H1 (cell line): Measurements from ENCODE around the gene AP2B1. TPM values are rescaled to one million over a fixed set of nuclear protein-coding genes. Genes with fewer than 3 reads are reported as not detected.

Source experiments
- CTCF ChIA-PET: fragments of 300-600 bp; sonication (Branson Sonifier 250); formaldehyde crosslinking; loops from one replicate; lab custom pipeline; 2021; ENCODE audit not compliant: partially characterized antibody; lab: Charles Lee
- POLR2A ChIA-PET: fragments of 300-600 bp; sonication (Branson Sonifier 250); formaldehyde crosslinking; loops from one replicate; lab custom pipeline; 2021; ENCODE audit warnings: inconsistent platforms; ENCODE audit not compliant: partially characterized antibody; lab: Charles Lee
- DNase-seq, 2 experiments: peaks; one replicate each; pipeline versions ENCODE4 v3.0.0 to v3.0.0-alpha.2; 2010 to 2022; ENCODE audit warnings: low spot score in 2 of 2, low read depth in 1 of 2, mixed read lengths in 1 of 2
- FAIRE-seq: peaks from 2 replicates; lab custom pipeline; 2011; peaks lifted over from hg19 to GRCh38; lab: Jason Lieb, UNC
- H2AFZ ChIP-seq: 2 replicates; pipeline ENCODE4 v1.8.1; 2012; ENCODE audit warnings: low read length, inconsistent platforms
- H2AK5ac ChIP-seq: 2 replicates; pipeline ENCODE4 v1.6.1; 2013; ENCODE audit warnings: low read depth, low read length
- H2BK120ac ChIP-seq: replicated peaks from 2 replicates; pipeline ENCODE3; 2013; ENCODE audit warnings: low read depth, low read length, inconsistent platforms
- H2BK12ac ChIP-seq: 2 replicates; pipeline ENCODE4 v1.6.1; 2013; ENCODE audit warnings: low read depth, low read length
- H2BK15ac ChIP-seq: 2 replicates; pipeline ENCODE4 v1.6.1; 2013; ENCODE audit warnings: low read length
- H2BK20ac ChIP-seq: 2 replicates; pipeline ENCODE4 v1.6.1; 2013; ENCODE audit warnings: low read length
- H2BK5ac ChIP-seq: 2 replicates; pipeline ENCODE4 v1.6.1; 2013; ENCODE audit warnings: low read depth, low read length
- H3K14ac ChIP-seq: 2 replicates; pipeline ENCODE4 v1.6.1; 2013; ENCODE audit warnings: inconsistent platforms; ENCODE audit not compliant: insufficient read length
- H3K18ac ChIP-seq: 2 replicates; pipeline ENCODE4 v1.6.1; 2013; ENCODE audit warnings: low read length; ENCODE audit errors: extremely low read depth
- H3K23ac ChIP-seq: 2 replicates; pipeline ENCODE4 v1.6.1; 2013; ENCODE audit warnings: inconsistent platforms; ENCODE audit not compliant: insufficient read length
- H3K23me2 ChIP-seq: 2 replicates; pipeline ENCODE4 v1.6.1; 2013; ENCODE audit warnings: low read depth, low read length
- H3K27ac ChIP-seq: 2 replicates; pipeline ENCODE4 v1.6.1; 2011; ENCODE audit warnings: low read depth, low read length, inconsistent platforms
- H3K27me3 ChIP-seq, 4 experiments: replicated peaks in 1 of 4; 1 replicate in 1 of 4; 2 replicates in 3 of 4; pipeline versions ENCODE4 v1.6.1 to v1.8.1; 2011 to 2013; ENCODE audit warnings: low read length in 3 of 4, mild to moderate bottlenecking in 3 of 4, inconsistent platforms in 2 of 4, mixed read lengths in 2 of 4, moderate library complexity in 1 of 4; ENCODE audit not compliant: control insufficient read depth in 3 of 4, insufficient read depth in 3 of 4; ENCODE audit errors: extremely low read depth in 1 of 4
- H3K36me3 ChIP-seq, 4 experiments: 2 replicates each; pipeline versions ENCODE4 v1.6.1 to v1.8.1; 2011 to 2013; ENCODE audit warnings: mild to moderate bottlenecking in 4 of 4, low read length in 3 of 4, moderate library complexity in 2 of 4, control low read depth in 1 of 4, inconsistent platforms in 1 of 4; ENCODE audit not compliant: insufficient read depth in 4 of 4, control insufficient read depth in 2 of 4
- H3K4ac ChIP-seq: replicated peaks from 2 replicates; pipeline ENCODE3; 2013; ENCODE audit warnings: low read length, low read depth, mixed read lengths, inconsistent platforms; ENCODE audit not compliant: insufficient read length
- H3K4me1 ChIP-seq, 4 experiments: replicated peaks in 1 of 4; 1 replicate in 1 of 4; 2 replicates in 3 of 4; pipeline versions ENCODE4 v1.6.1 to v1.8.1; 2011 to 2013; ENCODE audit warnings: low read length in 3 of 4, inconsistent platforms in 2 of 4, mixed read lengths in 1 of 4; ENCODE audit not compliant: insufficient read depth in 4 of 4, control insufficient read depth in 3 of 4
- H3K4me2 ChIP-seq, 2 experiments: 2 replicates each; pipeline versions ENCODE4 v1.6.1 to v1.8.1; 2011 to 2013; ENCODE audit warnings: low read depth in 2 of 2, low read length in 2 of 2, control low read depth in 1 of 2, inconsistent platforms in 1 of 2, mild to moderate bottlenecking in 1 of 2; ENCODE audit not compliant: insufficient read depth in 1 of 2
- H3K4me3 ChIP-seq, 4 experiments: fragments of 200-600, 300-600 bp in 1 of 4; sonication (generic), shearing (Covaris generic), sonication (Bioruptor Twin) in 1 of 4; 2 replicates each; pipeline versions ENCODE4 v1.5.1 to v1.8.1; 2011 to 2016; ENCODE audit warnings: low read length in 4 of 4, low read depth in 3 of 4, control low read depth in 2 of 4, inconsistent platforms in 2 of 4, mild to moderate bottlenecking in 2 of 4, mixed read lengths in 1 of 4, moderate library complexity in 1 of 4; ENCODE audit not compliant: insufficient read depth in 2 of 4; ENCODE audit errors: extremely low read depth in 1 of 4
- H3K56ac ChIP-seq: replicated peaks from 2 replicates; pipeline ENCODE3; 2013; ENCODE audit warnings: low read depth, mild to moderate bottlenecking, mixed read lengths, low read length, inconsistent platforms; ENCODE audit not compliant: insufficient read length
- H3K79me1 ChIP-seq: 2 replicates; pipeline ENCODE4 v1.6.1; 2013; ENCODE audit warnings: low read depth, low read length, control low read depth
- H3K79me2 ChIP-seq, 2 experiments: 2 replicates each; pipeline versions ENCODE4 v1.6.1 to v1.8.1; 2012 to 2013; ENCODE audit warnings: low read length in 2 of 2, mild to moderate bottlenecking in 2 of 2, inconsistent platforms in 1 of 2; ENCODE audit not compliant: insufficient read depth in 2 of 2, control insufficient read depth in 1 of 2
- H3K9ac ChIP-seq, 4 experiments: replicated peaks in 1 of 4; 1 replicate in 1 of 4; 2 replicates in 3 of 4; pipeline versions ENCODE4 v1.6.1 to v1.8.1; 2011 to 2013; ENCODE audit warnings: low read depth in 3 of 4, low read length in 3 of 4, control low read depth in 2 of 4, mild to moderate bottlenecking in 2 of 4, moderate library complexity in 2 of 4, inconsistent platforms in 1 of 4; ENCODE audit errors: extremely low read depth in 1 of 4
- H3K9me3 ChIP-seq, 2 experiments: 2 replicates each; pipeline versions ENCODE4 v1.6.1 to v1.8.1; 2012 to 2013; ENCODE audit warnings: mild to moderate bottlenecking in 2 of 2, moderate library complexity in 2 of 2, control low read depth in 1 of 2, inconsistent platforms in 1 of 2, low read depth in 1 of 2, low read length in 1 of 2, mixed read lengths in 1 of 2; ENCODE audit not compliant: insufficient read depth in 2 of 2
- H4K20me1 ChIP-seq, 2 experiments: replicated peaks in 1 of 2; 2 replicates each; pipeline versions ENCODE3 to v1.8.1; 2011 to 2013; ENCODE audit warnings: inconsistent platforms in 2 of 2, low read length in 2 of 2, mild to moderate bottlenecking in 1 of 2; ENCODE audit not compliant: insufficient read depth in 2 of 2, control insufficient read depth in 1 of 2
- H4K5ac ChIP-seq: 2 replicates; pipeline ENCODE4 v1.6.1; 2013; ENCODE audit warnings: low read length, low read depth, mixed read lengths, inconsistent platforms; ENCODE audit not compliant: insufficient read length
- H4K8ac ChIP-seq: 2 replicates; pipeline ENCODE4 v1.8.0; 2013; ENCODE audit warnings: mild to moderate bottlenecking, moderate library complexity, low read length, inconsistent platforms; ENCODE audit not compliant: insufficient read depth; ENCODE audit errors: extremely low read depth
- H4K91ac ChIP-seq: replicated peaks from 2 replicates; pipeline ENCODE3; 2013; ENCODE audit warnings: low read length, mixed read lengths, inconsistent platforms; ENCODE audit not compliant: insufficient read length
- CBX8 ChIP-seq: fragments of 300-800, 300-1000 bp; sonication (generic); IDR thresholded peaks from 2 replicates; pipeline ENCODE4 v1.7.1; 2016; ENCODE audit warnings: low read depth, low read length, borderline replicate concordance
- CTBP2 ChIP-seq: IDR thresholded peaks from 2 replicates; pipeline ENCODE4 v1.7.0; 2011; ENCODE audit warnings: borderline replicate concordance, mild to moderate bottlenecking, moderate library complexity, mixed read lengths, low read length; ENCODE audit not compliant: insufficient read depth, insufficient read length
- GABPA ChIP-seq: IDR thresholded peaks from 2 replicates; pipeline ENCODE4 v1.6.1; 2011; ENCODE audit warnings: mild to moderate bottlenecking, low read length, moderate library complexity, borderline replicate concordance; ENCODE audit not compliant: insufficient read depth
- HDAC2 ChIP-seq, 2 experiments: fragments of 300-600 bp in 1 of 2; sonication (generic) in 1 of 2; IDR thresholded peaks; 2 replicates each; pipeline ENCODE4 v1.6.1; 2011 to 2012; ENCODE audit warnings: low read depth in 2 of 2, low read length in 2 of 2, mild to moderate bottlenecking in 2 of 2, moderate library complexity in 2 of 2, borderline replicate concordance in 1 of 2, inconsistent platforms in 1 of 2
- NRF1 ChIP-seq: IDR thresholded peaks from 2 replicates; pipeline ENCODE4 v1.6.1; 2011; ENCODE audit warnings: mild to moderate bottlenecking, low read depth, low read length, improper control_type of control experiment
- PHF8 ChIP-seq: fragments of 200-600 bp; sonication (generic); conservative IDR thresholded peaks from 2 replicates; pipeline ENCODE4 v1.7.1; 2012; ENCODE audit warnings: low read depth, mild to moderate bottlenecking, inconsistent platforms, low read length, moderate library complexity
- RNF2 ChIP-seq: fragments of 200-900, 300-1000 bp; sonication (generic); IDR thresholded peaks from 2 replicates; pipeline ENCODE4 v1.7.1; 2016; ENCODE audit warnings: borderline replicate concordance, low read depth, mild to moderate bottlenecking, antibody characterized with exemption, low read length; ENCODE audit not compliant: poor library complexity, severe bottlenecking; ENCODE audit errors: missing control alignments
- TEAD4 ChIP-seq: IDR thresholded peaks from 2 replicates; pipeline ENCODE4 v1.6.1; 2012; ENCODE audit warnings: low read depth, low read length, inconsistent platforms, mixed read lengths
- WGBS, 2 experiments: shearing (Covaris generic) in 1 of 2; methylation state at CpG; one replicate each; pipeline versions ENCODE4 v1.1.6 to v1.1.7; 2013 to 2015; ENCODE audit warnings: low lambda C conversion rate in 2 of 2, mixed read lengths in 2 of 2, inconsistent platforms in 1 of 2, low coverage in 1 of 2, missing lambda C conversion rate in 1 of 2; ENCODE audit not compliant: insufficient replicate concordance in 2 of 2, insufficient coverage in 1 of 2, insufficient read length in 1 of 2; ENCODE audit errors: extremely low coverage in 1 of 2, missing lambda C conversion rate in 1 of 2; 5-methylcytosine and 5-hydroxymethylcytosine counted together
- polyA plus RNA-seq, 7 experiments: library from polyadenylated mRNA; depleted of rRNA in 3 of 7; stranded (reverse) in 5 of 7; unstranded in 2 of 7; fragments of >200 nt in 5 of 7; fragments of 200-250 nt in 2 of 7; gene quantifications; 1 replicate in 5 of 7; 2 replicates in 1 of 7; 4 replicates in 1 of 7; pipeline versions ENCODE4 v1.2.1 to v1.2.3, GENCODE V29; 2011 to 2013; ENCODE audit warnings: missing spikeins in 2 of 7, mixed read lengths in 2 of 7
- total RNA-seq: library from RNA; stranded (reverse); fragmentation: NEBNext Ultra II Directional; extraction: Animal tissue kit (Norgen Biotek cat#: 25700); gene quantifications from 2 replicates; pipeline ENCODE4 v1.2.1, GENCODE V29; 2021
- TF ChIP-seq, protein P1 (sequence below): IDR thresholded peaks from 2 replicates; pipeline ENCODE4 v1.6.1; 2012; ENCODE audit warnings: low read length, inconsistent platforms

The AP2B1 gene
- total and polyA plus RNA-seq, 2 of the 8 experiments (the other 6 are each of a cell fraction or from before 2014, with no cell fraction given): 95.5 to 199 TPM

DNA sequence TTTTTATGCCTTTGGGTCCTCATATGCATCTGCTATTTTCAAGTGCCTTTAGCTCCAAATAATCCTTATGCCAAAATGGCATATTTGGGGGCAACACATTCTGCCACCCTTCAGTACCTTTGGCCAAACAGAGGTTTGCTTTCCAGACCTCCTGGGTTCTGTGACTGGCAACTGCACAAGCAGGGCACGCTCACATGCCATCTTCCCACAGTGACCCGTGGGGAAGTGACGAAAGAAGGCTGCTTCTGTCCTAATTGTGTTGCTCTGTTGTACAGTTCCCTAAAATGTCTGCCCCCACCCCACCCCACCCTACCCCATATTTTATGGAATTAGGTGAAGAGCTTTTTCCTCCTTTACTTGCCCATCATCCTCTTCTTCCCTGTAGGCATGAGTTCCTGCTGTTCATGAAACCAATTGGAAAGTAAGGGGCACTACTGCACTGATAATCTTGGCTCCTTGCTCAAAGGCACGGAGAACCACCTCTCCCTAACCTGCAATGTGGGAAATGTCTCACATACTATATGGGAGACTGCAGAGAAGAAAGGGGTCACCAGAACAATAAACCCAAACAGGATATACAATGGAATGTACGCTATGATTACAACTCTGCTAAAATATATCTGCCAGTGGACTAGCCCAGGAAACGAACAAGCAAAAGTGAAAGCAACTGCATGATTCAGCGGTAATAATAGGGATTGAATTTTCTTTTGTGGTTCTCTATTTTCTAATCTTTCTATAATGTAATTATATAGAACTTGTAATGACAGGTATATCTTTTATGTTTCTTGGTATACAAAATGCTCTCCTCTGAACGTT lies 46.3 kb upstream of the AP2B1 start:
- no peak overlapping the region for H2AK5ac ChIP-seq
- no peak overlapping the region for H3K9ac ChIP-seq
- H3K14ac ChIP-seq: no peak overlapping the region
- H3K79me1 ChIP-seq: no peaks in the 10 kb centered on the region
- no peak overlapping the region for H3K23ac ChIP-seq
- no peaks in the 10 kb centered on the region for H3K9me3 ChIP-seq
- H3K27me3 ChIP-seq: no peaks in the 10 kb centered on the region
- H3K4me2 ChIP-seq: no peak overlapping the region
- ChIA-PET CTCF (interaction anchor here (4.5 to 5.1 kb wide), 2 partner anchors 8 to 229 kb away, joined by 25 to 54 read pairs; no protein-coding TSS in a partner anchor), POLR2A (no interaction called here)
- no peaks in the 10 kb centered on the region for H3K79me2 ChIP-seq
- no peak overlapping the region for H4K5ac ChIP-seq
- H4K8ac ChIP-seq: no peak overlapping the region
- WGBS, 2 experiments: 84% methylated on average over 8 of the region's 8 CpGs; no CpG with 5 or more reads in 1 of the 2 experiments
- no peaks in the 10 kb centered on the region for H3K4me1 ChIP-seq
- no peak overlapping the region for H2BK12ac ChIP-seq
- H3K36me3 ChIP-seq: no peaks in the 10 kb centered on the region
- H2BK120ac ChIP-seq: no peak overlapping the region
- no peak overlapping the region for H3K18ac ChIP-seq
- no peak overlapping the region for H2BK15ac ChIP-seq
- no peak overlapping the region for H3K4me3 ChIP-seq
- H3K27ac ChIP-seq: no peak overlapping the region
- H2AFZ ChIP-seq: no peak overlapping the region
- no peak overlapping the region for H3K56ac ChIP-seq
- no peaks in the 10 kb centered on the region for H4K20me1 ChIP-seq
- H2BK5ac ChIP-seq: no peak overlapping the region
- H3K23me2 ChIP-seq: no peaks in the 10 kb centered on the region
- no peak for DNase-seq
- H2BK20ac ChIP-seq: no peak overlapping the region
- H4K91ac ChIP-seq: no peak overlapping the region
- H3K4ac ChIP-seq: no peak overlapping the region
- no peak for FAIRE-seq
- TF ChIP-seq HDAC2 (IDR thresholded peaks at IDR 0.05; ENCODE audit: borderline replicate concordance in 1 of 2, low read depth in 2 of 2, low read length in 2 of 2) (no peak), CTBP2 (no peak), PHF8 (no peak), RNF2 (no peak), GABPA (no peak), CBX8 (no peak), NRF1 (no peak), TEAD4 (no peak)
- TF ChIP-seq, protein P1, sequence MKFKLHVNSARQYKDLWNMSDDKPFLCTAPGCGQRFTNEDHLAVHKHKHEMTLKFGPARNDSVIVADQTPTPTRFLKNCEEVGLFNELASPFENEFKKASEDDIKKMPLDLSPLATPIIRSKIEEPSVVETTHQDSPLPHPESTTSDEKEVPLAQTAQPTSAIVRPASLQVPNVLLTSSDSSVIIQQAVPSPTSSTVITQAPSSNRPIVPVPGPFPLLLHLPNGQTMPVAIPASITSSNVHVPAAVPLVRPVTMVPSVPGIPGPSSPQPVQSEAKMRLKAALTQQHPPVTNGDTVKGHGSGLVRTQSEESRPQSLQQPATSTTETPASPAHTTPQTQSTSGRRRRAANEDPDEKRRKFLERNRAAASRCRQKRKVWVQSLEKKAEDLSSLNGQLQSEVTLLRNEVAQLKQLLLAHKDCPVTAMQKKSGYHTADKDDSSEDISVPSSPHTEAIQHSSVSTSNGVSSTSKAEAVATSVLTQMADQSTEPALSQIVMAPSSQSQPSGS: no peak
